GM12891 (cell line): ENCODE measurements around the gene MAP2K1.

Experiments used
- DNase-seq: peaks from one replicate; pipeline ENCODE4 v3.0.0; 2011; ENCODE audit warnings: low spot score; ENCODE audit not compliant: insufficient read length
- FAIRE-seq: peaks from 2 replicates; lab custom pipeline; 2011; peaks lifted over from hg19 to GRCh38; lab: Jason Lieb, UNC
- PAX5 ChIP-seq: IDR thresholded peaks from 2 replicates; pipeline ENCODE4 v1.6.1; 2011; ENCODE audit warnings: low read length, moderate library complexity, mild to moderate bottlenecking; ENCODE audit not compliant: insufficient read depth, severe bottlenecking
- POLR2A ChIP-seq: IDR thresholded peaks from 2 replicates; pipeline ENCODE4 v1.6.1; 2011; ENCODE audit warnings: low read depth, low read length, control low read depth
- POLR2AphosphoS5 ChIP-seq: IDR thresholded peaks from 2 replicates; pipeline ENCODE4 v1.6.1; 2011; ENCODE audit warnings: low read depth, low read length, control low read depth
- POU2F2 ChIP-seq: IDR thresholded peaks from 2 replicates; pipeline ENCODE4 v1.6.1; 2011; ENCODE audit warnings: low read depth, mild to moderate bottlenecking, control low read depth, low read length, moderate library complexity
- SPI1 ChIP-seq: IDR thresholded peaks from 2 replicates; pipeline ENCODE4 v1.6.1; 2011; ENCODE audit warnings: low read depth, low read length, control low read depth
- TAF1 ChIP-seq: IDR thresholded peaks from 2 replicates; pipeline ENCODE4 v1.6.1; 2011; ENCODE audit warnings: low read depth, low read length, control low read depth

MAP2K1 gene

DNA sequence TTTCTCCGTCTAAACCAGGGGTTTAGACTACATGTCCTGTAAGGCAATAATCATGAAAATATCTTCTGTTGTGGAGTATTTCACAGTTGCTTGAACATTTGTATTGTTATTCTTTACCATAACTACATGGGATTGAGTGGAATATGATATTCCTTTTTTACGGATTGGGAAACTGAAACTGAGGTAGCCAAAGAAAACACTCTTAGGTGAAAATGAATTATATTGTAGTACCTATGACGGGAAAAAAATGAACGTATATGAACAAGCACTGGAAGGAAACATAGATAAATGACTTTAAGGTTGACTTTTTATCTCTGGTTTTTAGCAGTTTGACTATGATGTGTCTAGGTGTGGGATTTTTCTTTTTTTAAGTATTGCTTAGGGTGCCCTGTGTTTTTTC, 35.6 kb downstream of the MAP2K1 start:
- DNase-seq (no peak), FAIRE-seq (no peak)
- TF ChIP-seq TAF1, result no peak
- TF ChIP-seq POLR2AphosphoS5, result no peak
- no peak for TF ChIP-seq SPI1
- no peak for TF ChIP-seq POLR2A
- TF ChIP-seq POU2F2, result no peak
- TF ChIP-seq PAX5, result no peak

DNA sequence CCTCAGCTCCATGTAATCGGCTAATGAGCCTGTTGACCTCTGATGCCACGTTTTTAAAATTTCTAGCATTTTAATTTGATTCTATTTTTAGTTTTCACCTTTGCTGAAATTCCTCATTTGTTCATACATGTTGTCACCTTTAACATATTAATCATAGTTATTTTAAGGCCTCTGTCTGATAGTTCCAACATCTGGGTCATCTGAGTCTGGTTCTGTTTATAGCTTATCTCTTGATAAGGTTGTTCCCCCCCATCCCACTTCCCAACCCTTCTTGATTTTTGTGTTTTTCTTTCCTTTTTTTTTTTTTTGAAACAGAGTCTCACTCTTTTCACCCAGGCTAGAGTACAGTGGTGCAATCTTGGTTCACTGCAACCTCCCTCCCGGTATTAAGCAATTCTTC, 36.4 kb downstream of the MAP2K1 start:
- FAIRE-seq (no peak), DNase-seq (no peak)
- TF ChIP-seq POLR2A (no peak), POLR2AphosphoS5 (no peak), POU2F2 (no peak), SPI1 (no peak)

DNA sequence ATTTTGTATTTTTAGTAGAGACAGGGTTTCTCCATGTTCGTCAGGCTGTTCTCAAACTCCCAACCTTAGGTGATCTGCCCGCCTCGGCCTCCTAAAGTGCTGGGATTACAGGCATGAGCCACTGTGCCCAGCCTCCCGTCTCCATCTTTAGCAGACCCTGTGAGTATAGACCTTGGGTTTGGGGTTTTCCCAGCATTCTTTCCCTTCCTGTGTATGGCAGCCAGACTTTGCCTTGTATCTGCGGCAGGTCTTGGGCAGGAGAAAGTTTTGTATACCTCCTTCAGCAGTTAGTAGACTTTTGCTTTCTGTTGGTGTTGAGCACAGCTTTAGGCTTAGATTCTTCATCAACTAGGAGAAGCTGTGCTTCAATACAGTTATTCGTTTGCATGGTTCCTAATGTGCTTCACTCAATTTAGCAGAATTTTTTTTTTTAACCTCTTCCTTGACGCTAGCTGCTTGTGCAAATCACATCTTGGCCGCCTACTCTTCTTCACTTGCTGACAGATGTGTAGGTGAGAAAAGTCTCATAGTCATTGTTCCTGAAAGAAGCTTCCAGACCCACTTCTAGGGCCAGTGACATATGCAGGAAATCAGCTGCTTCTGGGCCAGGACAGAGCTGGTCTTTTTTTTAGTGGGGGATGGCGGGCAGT, 38.4 kb downstream of the MAP2K1 start:
- DNase-seq (no peak), FAIRE-seq (peak; percentile 35)
- TF ChIP-seq TAF1 (no peak), POLR2A (0 out of 2 replicates have a peak, but pooled peaks have one; percentile 11)

DNA sequence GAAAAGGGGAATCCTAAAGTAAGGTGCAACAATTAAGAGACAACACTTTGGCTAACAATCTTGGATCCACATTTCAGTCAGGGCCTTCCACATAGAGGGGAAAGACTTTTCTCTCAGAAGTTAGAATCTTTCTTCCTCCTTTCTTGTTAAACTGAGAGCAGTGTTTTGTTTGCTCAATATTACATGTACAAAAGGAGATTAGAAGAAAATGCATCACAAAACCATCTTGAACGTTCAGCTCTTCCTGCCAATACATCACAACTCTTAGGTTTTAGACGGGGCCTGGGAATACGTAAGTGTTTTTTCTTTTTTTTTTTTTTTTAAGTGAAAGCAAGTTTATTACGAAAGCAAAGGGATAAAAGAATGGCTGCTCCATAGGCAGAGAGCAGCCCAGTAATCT, 39.1 kb downstream of the MAP2K1 start:
- TF ChIP-seq POLR2AphosphoS5, result no peak
- no peak for TF ChIP-seq PAX5
- no peak for TF ChIP-seq POLR2A
- TF ChIP-seq SPI1, result no peak
- TF ChIP-seq TAF1, result no peak
- TF ChIP-seq POU2F2, result no peak
- DNase-seq (no peak), FAIRE-seq (no peak)

- TF ChIP-seq POU2F2 (no peak), PAX5 (no peak), POLR2AphosphoS5 (no peak), TAF1 (no peak), SPI1 (no peak), POLR2A (no peak)
- FAIRE-seq (no peak), DNase-seq (no peak)
Measured at GRCh38 chr15:66429117-66429516, 42.4 kb downstream of the MAP2K1 start.

DNA sequence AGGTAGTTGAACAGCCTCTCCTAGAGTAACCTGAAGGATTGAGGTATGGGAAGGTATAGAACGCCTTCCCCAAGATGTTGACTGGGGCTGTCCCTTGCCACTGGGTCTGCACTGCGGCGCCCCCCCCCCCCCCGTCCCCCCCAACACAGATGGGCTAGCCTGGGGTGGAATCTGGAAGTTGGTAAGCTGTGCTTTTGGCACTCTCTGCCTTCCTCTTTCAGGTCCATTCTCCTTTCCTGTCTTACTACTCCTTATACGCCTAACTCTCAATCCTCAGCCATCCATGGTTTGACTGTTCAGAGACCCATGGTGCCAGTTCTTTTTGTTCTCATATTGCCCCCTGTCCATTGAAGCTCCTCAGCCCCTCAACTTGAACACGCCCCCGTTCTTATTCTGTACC, 42.8 kb downstream of the MAP2K1 start:
- no peak for DNase-seq

DNA sequence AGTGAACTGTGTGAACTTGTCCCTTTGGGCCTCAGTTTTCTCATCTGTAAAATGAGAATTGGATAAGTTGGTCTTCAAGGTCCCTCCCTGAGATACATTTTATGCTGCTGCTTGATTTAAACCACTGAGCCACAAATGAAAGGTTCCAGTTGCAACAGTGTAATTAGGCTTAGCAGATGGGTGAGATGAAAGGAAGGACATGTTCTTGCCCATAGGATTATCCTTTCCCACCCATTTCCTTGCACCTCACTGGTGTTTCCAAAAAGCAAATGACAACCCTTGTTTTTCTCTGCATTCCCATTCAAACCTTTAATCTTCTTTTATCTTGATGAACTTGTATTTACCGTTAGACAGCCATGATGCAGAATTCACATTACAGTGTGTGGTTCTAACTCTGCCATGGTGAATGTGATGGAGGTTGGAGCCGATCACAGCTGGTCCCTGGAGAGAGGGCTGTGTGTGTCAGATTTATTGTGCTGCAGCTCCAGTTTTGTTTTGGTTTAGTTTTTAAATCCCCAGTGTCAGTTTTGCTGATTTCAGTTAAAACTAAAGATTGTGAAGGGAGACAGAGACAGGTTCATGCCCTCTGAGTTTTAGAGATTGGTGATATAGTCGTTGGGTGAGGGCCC, 44.0 kb downstream of the MAP2K1 start:
- no peak for DNase-seq
- TF ChIP-seq PAX5, result no peak
- no peak for TF ChIP-seq POLR2AphosphoS5
- no peak for TF ChIP-seq POU2F2
- no peak for TF ChIP-seq POLR2A
- TF ChIP-seq TAF1, result no peak
- TF ChIP-seq SPI1, result no peak
- FAIRE-seq, result no peak

More for the DNA sequence above, 42.8 kb downstream of the MAP2K1 start:
- no peak for FAIRE-seq
- TF ChIP-seq POU2F2 (no peak), SPI1 (no peak), PAX5 (no peak)

DNA sequence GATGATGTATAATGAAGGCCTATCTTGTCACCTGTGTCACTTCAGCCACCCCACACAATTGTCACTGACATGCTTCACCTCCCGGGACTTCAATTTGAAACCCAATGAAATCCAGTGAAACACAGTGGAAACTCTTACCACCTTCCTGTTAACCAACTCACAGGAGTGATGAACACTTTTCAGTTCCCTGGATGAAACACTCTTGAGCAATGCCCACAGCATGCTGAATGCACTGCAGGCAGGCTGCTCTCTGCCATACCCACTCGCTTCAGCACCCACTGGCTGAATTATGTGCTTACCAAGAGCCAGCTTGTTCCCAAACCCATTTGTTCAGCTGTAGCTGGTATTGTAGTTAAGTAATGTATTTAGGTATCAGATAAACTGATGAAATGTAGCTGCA, 47.0 kb downstream of the MAP2K1 start:
- FAIRE-seq (no peak), DNase-seq (no peak)
- TF ChIP-seq POLR2A (no peak), PAX5 (no peak), POLR2AphosphoS5 (no peak), SPI1 (no peak), POU2F2 (no peak), TAF1 (no peak)

DNA sequence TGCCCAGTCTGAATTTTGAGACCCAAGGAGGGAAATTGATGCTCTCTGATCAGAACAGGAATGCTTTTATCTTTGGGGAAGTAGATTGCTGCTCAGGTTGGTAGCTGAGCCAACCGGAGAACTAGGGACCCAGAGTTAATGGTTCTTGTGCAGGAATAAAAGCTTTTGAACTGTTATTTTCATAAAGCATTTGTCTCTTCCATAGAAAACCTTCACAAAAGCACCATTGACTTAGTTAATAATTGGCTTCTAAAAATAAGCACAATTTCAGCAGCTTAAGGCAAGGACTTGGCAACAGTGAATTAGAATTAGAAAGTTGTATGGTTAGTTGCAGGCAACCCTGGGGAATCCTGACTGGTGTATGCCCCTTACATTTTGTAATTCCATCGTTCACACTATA, 53.8 kb downstream of the MAP2K1 start:
- TF ChIP-seq POLR2AphosphoS5 (no peak), POLR2A (no peak), PAX5 (no peak), TAF1 (no peak), SPI1 (no peak), POU2F2 (no peak)
- FAIRE-seq (no peak), DNase-seq (no peak)

DNA sequence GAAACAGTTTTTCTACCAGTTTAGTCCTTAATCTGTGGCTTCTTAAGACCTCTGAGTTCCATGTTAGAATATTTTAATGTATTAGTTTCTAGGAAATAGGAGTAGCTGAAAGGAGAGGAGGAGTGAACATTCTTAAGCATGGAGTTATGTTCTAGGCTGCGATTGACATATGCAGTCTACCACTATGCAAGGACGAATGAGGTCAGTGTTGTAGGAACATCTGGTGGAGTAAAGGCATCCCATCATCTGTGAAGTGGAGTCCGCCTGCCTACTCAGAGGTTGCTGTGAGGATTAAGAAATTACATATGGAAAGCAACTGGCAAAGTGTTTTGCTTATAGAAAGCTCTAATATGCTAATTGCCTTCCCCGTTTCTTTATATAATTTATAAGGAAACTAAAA, 65.7 kb downstream of the MAP2K1 start:
- no peak for FAIRE-seq
- TF ChIP-seq POU2F2 (no peak), POLR2AphosphoS5 (no peak), SPI1 (no peak), PAX5 (no peak), POLR2A (no peak), TAF1 (no peak)
- DNase-seq, result no peak
